ENCODE results near the gene FURIN. TPM values are rescaled to one million over a fixed set of nuclear protein-coding genes. Genes with fewer than 3 reads are reported as not detected.
A peak's percentile ranks its signal among the peaks of the same experiment; 100 is the strongest.

Gene FURIN
- total and polyA plus RNA-seq, 9 of the 15 experiments (the other 6 are each of a cell fraction or from before 2014, with no cell fraction given) = 0.92 to 99.9 (median 34.8) TPM

DNA sequence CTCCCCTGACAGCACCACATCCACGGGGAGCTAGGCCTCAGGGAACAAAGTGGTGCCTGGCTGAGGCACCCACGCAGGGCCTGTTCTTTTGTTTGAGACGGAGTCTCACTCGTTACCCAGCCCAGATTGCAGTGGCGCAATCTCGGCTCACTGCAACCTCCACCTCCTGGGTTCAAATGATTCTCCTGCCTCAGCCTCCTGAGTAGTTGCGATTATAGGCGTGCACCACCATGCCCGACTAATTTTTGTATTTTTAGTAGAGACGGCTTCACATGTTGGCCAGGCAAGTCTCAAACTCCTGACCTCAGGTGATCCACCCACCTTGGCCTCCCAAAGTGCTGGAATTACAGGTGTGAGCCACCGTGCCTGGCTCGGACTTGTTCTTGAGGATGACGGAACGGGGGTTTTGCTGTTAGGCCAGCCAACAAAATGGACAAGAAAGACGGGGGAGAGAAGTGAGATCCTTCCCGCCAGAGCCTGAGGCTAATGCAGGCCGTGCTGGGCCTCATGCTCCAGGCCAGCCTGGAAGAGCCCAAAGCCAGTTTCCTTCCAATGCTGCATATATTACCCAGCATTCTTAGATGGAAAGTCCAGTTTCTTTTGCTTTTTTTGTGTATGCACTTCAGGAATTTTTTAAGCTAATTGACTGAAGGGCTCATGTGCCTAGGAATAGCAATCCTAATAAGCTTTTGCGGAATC lies 28.1 kb upstream of the FURIN start:
- no peak overlapping the region for H3K4me3 ChIP-seq
- H3K36me3 ChIP-seq (ENCODE audit: control insufficient read depth, insufficient read depth, low read length) = no peaks in the 10 kb centered on the region
- no peaks in the 10 kb centered on the region for H3K79me2 ChIP-seq (ENCODE audit: control insufficient read depth, insufficient read depth, low read length)
- H3K9ac ChIP-seq (ENCODE audit: insufficient read depth in 1 of 2, low read depth in 2 of 2, low read length in 2 of 2) = peak overlapping the region; percentile 71 to 72
- peak; percentile 19; the same call in 1 of the 3 replicates for ATAC-seq
- H3K9me1 ChIP-seq (ENCODE audit: control insufficient read depth, insufficient read depth, low read length) = no peaks in the 10 kb centered on the region
- H3K27ac ChIP-seq (ENCODE audit: extremely low read depth, low read depth, low read length) = peak overlapping the region; percentile 88
- H3K4me1 ChIP-seq (replicated peaks in 1 of 2; ENCODE audit: control insufficient read depth in 2 of 2, insufficient read depth in 2 of 2, low read length in 2 of 2) = peaks cover 58 to 70% of the 10 kb centered on the region in 2 experiments
- POLR2A ChIA-PET = interaction anchor here (0.6 to 2.6 kb wide), 11 partner anchors 8 to 1488 kb away, joined by 3 to 6 read pairs (median 3); partner anchors contain the start of gene MAN2A2
- in situ Hi-C loops (cut with MboI) (no loop called here), intact Hi-C loops (cut with micrococcal nuclease) (loop anchor here (2.0 kb wide), 1 partner anchor 60 kb away; no protein-coding TSS in a partner anchor)
- peak overlapping the region; percentile 57; the same call in 1 of the 2 replicates for H3K4me2 ChIP-seq (ENCODE audit: insufficient read depth, low read length)
- no TSS peak for BruUV-seq (replicated peaks)
- no peaks in the 10 kb centered on the region for H3K27me3 ChIP-seq (ENCODE audit: control insufficient read depth in 2 of 2, insufficient read depth in 2 of 2, low read length in 2 of 2)
- H4K20me1 ChIP-seq (replicated peaks; ENCODE audit: control insufficient read depth, insufficient read depth, low read length) = no peaks in the 10 kb centered on the region
- no peak for DNase-seq (ENCODE audit: extremely low read depth in 1 of 4, low spot score in 3 of 4)
- 78% methylated on average over 15 of the region's 18 CpGs for WGBS (ENCODE audit: insufficient coverage, low coverage, missing lambda C conversion rate)
- H3K9me3 ChIP-seq (replicated peaks; ENCODE audit: control insufficient read depth, insufficient read depth, low read depth, low read length) = no peaks in the 10 kb centered on the region
- CTCF ChIA-PET (ENCODE audit: low intra/inter-chr PET ratio) = interaction anchor here (0.8 kb wide), 1 partner anchor 31 kb away, joined by 4 read pairs; no protein-coding TSS in a partner anchor
- FAIRE-seq = no peak
- H2AFZ ChIP-seq (ENCODE audit: low read depth, low read length) = peak overlapping the region; percentile 48
- TF ChIP-seq, protein P1, sequence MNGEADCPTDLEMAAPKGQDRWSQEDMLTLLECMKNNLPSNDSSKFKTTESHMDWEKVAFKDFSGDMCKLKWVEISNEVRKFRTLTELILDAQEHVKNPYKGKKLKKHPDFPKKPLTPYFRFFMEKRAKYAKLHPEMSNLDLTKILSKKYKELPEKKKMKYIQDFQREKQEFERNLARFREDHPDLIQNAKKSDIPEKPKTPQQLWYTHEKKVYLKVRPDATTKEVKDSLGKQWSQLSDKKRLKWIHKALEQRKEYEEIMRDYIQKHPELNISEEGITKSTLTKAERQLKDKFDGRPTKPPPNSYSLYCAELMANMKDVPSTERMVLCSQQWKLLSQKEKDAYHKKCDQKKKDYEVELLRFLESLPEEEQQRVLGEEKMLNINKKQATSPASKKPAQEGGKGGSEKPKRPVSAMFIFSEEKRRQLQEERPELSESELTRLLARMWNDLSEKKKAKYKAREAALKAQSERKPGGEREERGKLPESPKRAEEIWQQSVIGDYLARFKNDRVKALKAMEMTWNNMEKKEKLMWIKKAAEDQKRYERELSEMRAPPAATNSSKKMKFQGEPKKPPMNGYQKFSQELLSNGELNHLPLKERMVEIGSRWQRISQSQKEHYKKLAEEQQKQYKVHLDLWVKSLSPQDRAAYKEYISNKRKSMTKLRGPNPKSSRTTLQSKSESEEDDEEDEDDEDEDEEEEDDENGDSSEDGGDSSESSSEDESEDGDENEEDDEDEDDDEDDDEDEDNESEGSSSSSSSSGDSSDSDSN (IDR thresholded peaks at IDR 0.05; ENCODE audit: borderline replicate concordance in 1 of 2, low read depth in 2 of 2, low read length in 2 of 2) = no peak
- no peak for TF ChIP-seq TEAD1 (CRISPR knock-in tag; IDR thresholded peaks at IDR 0.05)
- TF ChIP-seq, protein P2, sequence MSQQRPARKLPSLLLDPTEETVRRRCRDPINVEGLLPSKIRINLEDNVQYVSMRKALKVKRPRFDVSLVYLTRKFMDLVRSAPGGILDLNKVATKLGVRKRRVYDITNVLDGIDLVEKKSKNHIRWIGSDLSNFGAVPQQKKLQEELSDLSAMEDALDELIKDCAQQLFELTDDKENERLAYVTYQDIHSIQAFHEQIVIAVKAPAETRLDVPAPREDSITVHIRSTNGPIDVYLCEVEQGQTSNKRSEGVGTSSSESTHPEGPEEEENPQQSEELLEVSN (IDR thresholded peaks at IDR 0.05; ENCODE audit: borderline replicate concordance in 1 of 2, extremely low read depth in 1 of 2, insufficient read depth in 1 of 2, insufficient read length in 1 of 2, low read depth in 1 of 2, low read length in 1 of 2, poor library complexity in 1 of 2, severe bottlenecking in 1 of 2) = peak; percentile 31 to 80
- TF ChIP-seq, protein P3, sequence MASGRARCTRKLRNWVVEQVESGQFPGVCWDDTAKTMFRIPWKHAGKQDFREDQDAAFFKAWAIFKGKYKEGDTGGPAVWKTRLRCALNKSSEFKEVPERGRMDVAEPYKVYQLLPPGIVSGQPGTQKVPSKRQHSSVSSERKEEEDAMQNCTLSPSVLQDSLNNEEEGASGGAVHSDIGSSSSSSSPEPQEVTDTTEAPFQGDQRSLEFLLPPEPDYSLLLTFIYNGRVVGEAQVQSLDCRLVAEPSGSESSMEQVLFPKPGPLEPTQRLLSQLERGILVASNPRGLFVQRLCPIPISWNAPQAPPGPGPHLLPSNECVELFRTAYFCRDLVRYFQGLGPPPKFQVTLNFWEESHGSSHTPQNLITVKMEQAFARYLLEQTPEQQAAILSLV (tag; IDR thresholded peaks at IDR 0.05) = 0 out of 2 replicates have a peak, but pooled peaks have one; percentile 9
- peak; percentile 38; the same call in 1 of the 2 replicates for TF ChIP-seq CEBPB (tag; IDR thresholded peaks at IDR 0.05)
- TF ChIP-seq, protein P4, sequence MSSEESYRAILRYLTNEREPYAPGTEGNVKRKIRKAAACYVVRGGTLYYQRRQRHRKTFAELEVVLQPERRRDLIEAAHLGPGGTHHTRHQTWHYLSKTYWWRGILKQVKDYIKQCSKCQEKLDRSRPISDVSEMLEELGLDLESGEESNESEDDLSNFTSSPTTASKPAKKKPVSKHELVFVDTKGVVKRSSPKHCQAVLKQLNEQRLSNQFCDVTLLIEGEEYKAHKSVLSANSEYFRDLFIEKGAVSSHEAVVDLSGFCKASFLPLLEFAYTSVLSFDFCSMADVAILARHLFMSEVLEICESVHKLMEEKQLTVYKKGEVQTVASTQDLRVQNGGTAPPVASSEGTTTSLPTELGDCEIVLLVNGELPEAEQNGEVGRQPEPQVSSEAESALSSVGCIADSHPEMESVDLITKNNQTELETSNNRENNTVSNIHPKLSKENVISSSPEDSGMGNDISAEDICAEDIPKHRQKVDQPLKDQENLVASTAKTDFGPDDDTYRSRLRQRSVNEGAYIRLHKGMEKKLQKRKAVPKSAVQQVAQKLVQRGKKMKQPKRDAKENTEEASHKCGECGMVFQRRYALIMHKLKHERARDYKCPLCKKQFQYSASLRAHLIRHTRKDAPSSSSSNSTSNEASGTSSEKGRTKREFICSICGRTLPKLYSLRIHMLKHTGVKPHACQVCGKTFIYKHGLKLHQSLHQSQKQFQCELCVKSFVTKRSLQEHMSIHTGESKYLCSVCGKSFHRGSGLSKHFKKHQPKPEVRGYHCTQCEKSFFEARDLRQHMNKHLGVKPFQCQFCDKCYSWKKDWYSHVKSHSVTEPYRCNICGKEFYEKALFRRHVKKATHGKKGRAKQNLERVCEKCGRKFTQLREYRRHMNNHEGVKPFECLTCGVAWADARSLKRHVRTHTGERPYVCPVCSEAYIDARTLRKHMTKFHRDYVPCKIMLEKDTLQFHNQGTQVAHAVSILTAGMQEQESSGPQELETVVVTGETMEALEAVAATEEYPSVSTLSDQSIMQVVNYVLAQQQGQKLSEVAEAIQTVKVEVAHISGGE (CRISPR knock-in tag; IDR thresholded peaks at IDR 0.05) = peak in 1 of 3 experiments; percentile 40; a peak in 1 of 6 replicates
- TF ChIP-seq KLF1 (tag; IDR thresholded peaks at IDR 0.05) = no peak

Measured in K562 (cell line).